Measurements from ENCODE around the gene SHC2.

SHC2 gene

GRCh38 chr19:370641-371330 is 90.0 kb downstream of the SHC2 start:
- DNase-seq, result no peak

GRCh38 chr19:369876-370275 is 91.0 kb downstream of the SHC2 start:
- DNase-seq, result no peak

GRCh38 chr19:369256-369655 is 91.6 kb downstream of the SHC2 start:
- no peak for DNase-seq

- DNase-seq, result no peak
Observed at GRCh38 chr19:368630-369024, 92.2 kb downstream of the SHC2 start.

- DNase-seq, result no peak
Observed at GRCh38 chr19:367963-368629, 92.7 kb downstream of the SHC2 start.

- DNase-seq, result no peak
Observed at GRCh38 chr19:367561-367960, 93.3 kb downstream of the SHC2 start.

GRCh38 chr19:366951-367350 is 93.9 kb downstream of the SHC2 start:
- DNase-seq, result no peak
